Endodermal cell (in vitro differentiated cells): Measurements from ENCODE around the gene CINP. TPM values are rescaled to one million over a fixed set of nuclear protein-coding genes. Genes with fewer than 3 reads are reported as not detected.

Source experiments
- DNase-seq: peaks from one replicate; pipeline ENCODE4 v3.0.0-alpha.2; 2017
- H3K27ac ChIP-seq: 2 replicates; pipeline ENCODE4 v1.5.1; 2013; ENCODE audit warnings: mild to moderate bottlenecking, low read depth, low read length, moderate library complexity
- H3K27me3 ChIP-seq: 2 replicates; pipeline ENCODE4 v1.6.1; 2013; ENCODE audit warnings: mild to moderate bottlenecking, low read length, moderate library complexity; ENCODE audit not compliant: insufficient read depth, control insufficient read depth, poor library complexity, severe bottlenecking
- H3K36me3 ChIP-seq: 2 replicates; pipeline ENCODE4 v1.7.0; 2013; ENCODE audit warnings: mild to moderate bottlenecking, low read length, moderate library complexity; ENCODE audit not compliant: control insufficient read depth, insufficient read depth
- H3K4me1 ChIP-seq: one replicate; pipeline ENCODE4 v1.7.0; 2013; ENCODE audit warnings: low read length; ENCODE audit not compliant: control insufficient read depth, insufficient read depth
- H3K4me3 ChIP-seq: 2 replicates; pipeline ENCODE4 v1.5.1; 2013; ENCODE audit warnings: mild to moderate bottlenecking, low read length, moderate library complexity
- H3K9ac ChIP-seq: 2 replicates; pipeline ENCODE4 v1.6.1; 2013; ENCODE audit warnings: mild to moderate bottlenecking, low read length, moderate library complexity; ENCODE audit not compliant: poor library complexity, severe bottlenecking; ENCODE audit errors: extremely low read depth
- H3K9me3 ChIP-seq: 2 replicates; pipeline ENCODE4 v1.6.1; 2013; ENCODE audit warnings: mild to moderate bottlenecking, low read length, moderate library complexity; ENCODE audit not compliant: control insufficient read depth
- H3K27ac Mint-ChIP-seq: 2 replicates; pipeline ENCODE4 v1.8.0; 2020; ENCODE audit warnings: mixed read lengths
- H3K27me3 Mint-ChIP-seq: 2 replicates; pipeline ENCODE4 v1.8.0; 2021; ENCODE audit warnings: mild to moderate bottlenecking, mixed read lengths; ENCODE audit not compliant: insufficient read depth
- H3K36me3 Mint-ChIP-seq: 2 replicates; pipeline ENCODE4 v1.8.0; 2020; ENCODE audit warnings: low read depth, mixed read lengths
- H3K4me1 Mint-ChIP-seq: 2 replicates; pipeline ENCODE4 v1.8.0; 2020; ENCODE audit warnings: mixed read lengths
- H3K4me3 Mint-ChIP-seq: 2 replicates; pipeline ENCODE4 v1.8.0; 2020; ENCODE audit warnings: mild to moderate bottlenecking, moderate library complexity, mixed read lengths
- H3K9me3 Mint-ChIP-seq: 2 replicates; pipeline ENCODE4 v1.8.0; 2020; ENCODE audit warnings: mild to moderate bottlenecking, mixed read lengths
- WGBS, 2 experiments: methylation state at CpG; one replicate each; pipeline versions ENCODE4 v1.1.5 to v1.1.7; 2013; ENCODE audit warnings: missing lambda C conversion rate in 2 of 2, mixed read lengths in 1 of 2; ENCODE audit not compliant: insufficient coverage in 1 of 2, insufficient read length in 1 of 2; 5-methylcytosine and 5-hydroxymethylcytosine counted together
- total RNA-seq, 2 donors: library from RNA; stranded (reverse); fragmentation: NEBNext Ultra II Directional in 1 of 2; extraction: Animal tissue kit (Norgen Biotek cat#: 25700) in 1 of 2; gene quantifications; 2 replicates in 1 of 2; 3 replicates in 1 of 2; pipeline ENCODE4 v1.2.1, GENCODE V29; 2021
- TF ChIP-seq, protein P1 (sequence below): fragments of 200-600 bp; sonication (generic); conservative IDR thresholded peaks from 2 replicates; pipeline ENCODE4 v1.5.0; 2021; ENCODE audit warnings: antibody characterized with exemption, mild to moderate bottlenecking

CINP gene
- total RNA-seq, 2 donors from 2014 or later: 33.3 to 38.3 TPM

DNA sequence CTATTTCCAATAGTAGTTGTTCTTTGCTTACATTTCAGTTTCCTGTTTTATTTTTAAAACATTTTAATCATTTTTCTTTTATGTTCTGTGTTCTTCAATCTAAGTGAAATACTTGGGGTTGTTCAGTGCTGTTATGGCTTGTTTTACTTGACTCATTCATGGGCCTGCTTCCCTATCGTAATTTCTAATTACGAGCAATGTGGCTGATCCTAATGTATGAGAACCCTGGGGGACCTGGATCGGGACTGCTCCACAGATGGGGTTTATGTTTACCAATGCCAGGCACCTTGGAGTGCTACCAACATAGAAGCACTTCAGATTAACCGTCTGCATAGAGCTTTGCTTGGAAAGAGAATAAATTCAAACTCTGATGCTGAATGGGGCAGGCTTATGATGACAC lies 29.8 kb upstream of the CINP start:
- TF ChIP-seq, protein P1, sequence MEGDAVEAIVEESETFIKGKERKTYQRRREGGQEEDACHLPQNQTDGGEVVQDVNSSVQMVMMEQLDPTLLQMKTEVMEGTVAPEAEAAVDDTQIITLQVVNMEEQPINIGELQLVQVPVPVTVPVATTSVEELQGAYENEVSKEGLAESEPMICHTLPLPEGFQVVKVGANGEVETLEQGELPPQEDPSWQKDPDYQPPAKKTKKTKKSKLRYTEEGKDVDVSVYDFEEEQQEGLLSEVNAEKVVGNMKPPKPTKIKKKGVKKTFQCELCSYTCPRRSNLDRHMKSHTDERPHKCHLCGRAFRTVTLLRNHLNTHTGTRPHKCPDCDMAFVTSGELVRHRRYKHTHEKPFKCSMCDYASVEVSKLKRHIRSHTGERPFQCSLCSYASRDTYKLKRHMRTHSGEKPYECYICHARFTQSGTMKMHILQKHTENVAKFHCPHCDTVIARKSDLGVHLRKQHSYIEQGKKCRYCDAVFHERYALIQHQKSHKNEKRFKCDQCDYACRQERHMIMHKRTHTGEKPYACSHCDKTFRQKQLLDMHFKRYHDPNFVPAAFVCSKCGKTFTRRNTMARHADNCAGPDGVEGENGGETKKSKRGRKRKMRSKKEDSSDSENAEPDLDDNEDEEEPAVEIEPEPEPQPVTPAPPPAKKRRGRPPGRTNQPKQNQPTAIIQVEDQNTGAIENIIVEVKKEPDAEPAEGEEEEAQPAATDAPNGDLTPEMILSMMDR: no peak
- H3K4me3 ChIP-seq: no peak overlapping the region
- H3K27ac Mint-ChIP-seq: no peak overlapping the region
- H3K4me1 ChIP-seq: no peaks in the 10 kb centered on the region
- no peak for DNase-seq
- H3K27me3 ChIP-seq: no peaks in the 10 kb centered on the region
- no peak overlapping the region for H3K27ac ChIP-seq
- peaks cover 40% of the 10 kb centered on the region for H3K36me3 Mint-ChIP-seq
- no peak overlapping the region for H3K9ac ChIP-seq
- H3K4me3 Mint-ChIP-seq: no peak overlapping the region
- peaks cover 4% of the 10 kb centered on the region for H3K4me1 Mint-ChIP-seq
- H3K27me3 Mint-ChIP-seq: no peaks in the 10 kb centered on the region
- WGBS, 2 experiments: 95 to 97% methylated on average over 4 of the region's 4 CpGs
- no peaks in the 10 kb centered on the region for H3K36me3 ChIP-seq
- no peaks in the 10 kb centered on the region for H3K9me3 ChIP-seq
- H3K9me3 Mint-ChIP-seq: no peaks in the 10 kb centered on the region

DNA sequence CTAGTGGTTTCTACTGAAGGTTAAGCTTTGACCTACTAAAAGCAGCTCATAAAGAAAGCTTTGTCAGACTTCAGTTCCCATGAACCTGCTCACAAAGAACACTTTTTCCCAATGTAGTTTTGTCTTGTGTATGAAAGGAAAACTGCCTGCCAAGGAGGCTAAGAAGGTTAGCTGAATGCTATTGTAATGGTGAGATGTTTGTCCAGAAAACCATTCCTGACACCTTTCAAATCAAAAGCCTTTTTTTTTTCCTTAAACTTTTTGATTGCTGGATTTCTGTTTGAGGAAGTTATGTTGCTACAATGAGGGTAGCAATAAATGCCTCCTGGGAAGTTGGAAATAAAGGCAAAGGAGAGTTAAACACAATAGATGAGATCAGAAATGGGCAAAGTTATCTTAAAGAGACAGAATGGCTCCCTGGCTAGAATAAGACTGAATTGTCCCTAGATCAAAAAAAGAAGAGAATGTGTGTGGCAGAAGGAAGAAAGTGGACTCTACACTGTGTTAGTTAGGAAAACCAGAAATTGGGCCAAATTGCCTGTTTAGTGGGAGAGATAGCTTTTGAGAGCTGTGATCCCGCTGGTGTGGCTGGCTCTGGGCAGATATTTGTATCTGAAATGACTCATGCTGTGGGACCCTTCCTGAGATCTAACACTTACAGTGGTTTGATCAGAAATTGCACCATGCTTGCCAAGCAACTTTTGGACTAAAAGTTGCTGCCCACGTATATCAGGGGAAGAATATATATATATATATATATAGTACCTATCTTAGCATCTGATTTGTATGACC lies 27.6 kb upstream of the CINP start:
- no peak for DNase-seq
- no peak overlapping the region for H3K4me3 Mint-ChIP-seq
- H3K4me1 Mint-ChIP-seq: peaks cover 4% of the 10 kb centered on the region
- Histone ChIP-seq H3K4me3 (no peak overlapping the region), H3K9ac (no peak overlapping the region), H3K27ac (peak overlapping the region; percentile 96), H3K4me1 (no peaks in the 10 kb centered on the region), H3K9me3 (no peaks in the 10 kb centered on the region), H3K36me3 (no peaks in the 10 kb centered on the region), H3K27me3 (no peaks in the 10 kb centered on the region)
- H3K27ac Mint-ChIP-seq: no peak overlapping the region
- H3K9me3 Mint-ChIP-seq: no peaks in the 10 kb centered on the region
- H3K27me3 Mint-ChIP-seq: no peaks in the 10 kb centered on the region
- WGBS, 2 experiments: 88% methylated on average over 1 of the region's 2 CpGs; no CpG with 5 or more reads in 1 of the 2 experiments
- TF ChIP-seq, protein P1: no peak
- H3K36me3 Mint-ChIP-seq: peaks cover 35% of the 10 kb centered on the region

- no peaks in the 10 kb centered on the region for H3K4me1 ChIP-seq
- H3K4me3 Mint-ChIP-seq: no peak overlapping the region
- no peaks in the 10 kb centered on the region for H3K27me3 ChIP-seq
- H3K9me3 Mint-ChIP-seq: no peaks in the 10 kb centered on the region
- H3K4me3 ChIP-seq: no peak overlapping the region
- 98 to 100% methylated on average over 1 to 2 of the region's 2 CpGs for WGBS, 2 experiments
- H3K27me3 Mint-ChIP-seq: no peaks in the 10 kb centered on the region
- H3K9me3 ChIP-seq: no peaks in the 10 kb centered on the region
- H3K27ac ChIP-seq: peak overlapping the region; percentile 96
- H3K4me1 Mint-ChIP-seq: no peaks in the 10 kb centered on the region
- DNase-seq: no peak
- TF ChIP-seq, protein P1: no peak
- H3K36me3 ChIP-seq: no peaks in the 10 kb centered on the region
- peaks cover 33% of the 10 kb centered on the region for H3K36me3 Mint-ChIP-seq
- no peak overlapping the region for H3K9ac ChIP-seq
- H3K27ac Mint-ChIP-seq: no peak overlapping the region
Observed at GRCh38 chr14:102389246-102389645, 26.6 kb upstream of the CINP start.
